GM19193 (cell line): ENCODE measurements around the gene SUPT6H.

Experiments used
- POLR2A ChIP-seq: IDR thresholded peaks from 4 replicates; pipeline ENCODE4 v1.6.1; 2011; ENCODE audit not compliant: insufficient read depth, insufficient read length; ENCODE audit errors: extremely low read depth

Gene SUPT6H

DNA sequence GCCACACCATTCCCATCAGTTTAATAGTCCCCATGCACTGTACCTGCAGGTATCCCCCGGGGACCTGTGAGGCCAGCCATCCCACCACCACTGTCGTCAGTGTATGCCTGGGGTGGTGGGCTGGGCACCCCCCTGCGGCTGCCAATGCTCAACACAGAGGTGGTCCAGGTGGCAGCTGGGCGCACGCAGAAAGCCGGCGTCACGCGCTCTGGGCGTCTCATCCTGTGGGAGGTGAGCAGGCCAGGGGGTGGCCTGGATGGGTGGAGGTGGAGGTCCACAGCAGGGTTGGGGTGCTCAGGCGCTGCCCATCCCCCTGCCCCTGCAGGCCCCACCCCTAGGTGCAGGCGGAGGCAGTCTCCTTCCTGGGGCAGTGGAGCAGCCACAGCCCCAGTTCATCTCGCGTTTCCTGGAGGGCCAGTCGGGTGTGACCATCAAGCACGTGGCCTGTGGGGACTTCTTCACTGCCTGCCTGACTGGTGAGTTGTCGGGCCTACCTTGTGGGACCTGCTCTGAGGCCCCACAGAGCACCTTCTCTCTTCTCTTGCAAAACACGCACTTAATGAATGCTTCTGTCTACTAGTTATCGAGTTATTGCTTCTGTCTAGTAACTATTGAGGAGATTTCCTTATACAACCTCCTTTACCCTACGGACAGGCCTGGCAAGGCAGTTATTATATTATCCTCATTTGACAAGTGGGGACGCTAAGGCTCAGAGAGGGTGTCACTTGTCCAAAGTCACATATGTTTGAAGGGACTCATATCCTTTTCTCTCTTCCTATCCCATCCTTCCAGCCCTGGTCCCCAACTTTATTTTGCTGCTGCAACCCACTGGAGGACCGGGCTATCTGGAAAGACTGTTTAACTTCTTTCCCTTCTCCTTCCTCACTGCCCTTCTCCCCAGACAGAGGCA lies 76.0 kb downstream of the SUPT6H start:
- TF ChIP-seq POLR2A, result peak; percentile 84

DNA sequence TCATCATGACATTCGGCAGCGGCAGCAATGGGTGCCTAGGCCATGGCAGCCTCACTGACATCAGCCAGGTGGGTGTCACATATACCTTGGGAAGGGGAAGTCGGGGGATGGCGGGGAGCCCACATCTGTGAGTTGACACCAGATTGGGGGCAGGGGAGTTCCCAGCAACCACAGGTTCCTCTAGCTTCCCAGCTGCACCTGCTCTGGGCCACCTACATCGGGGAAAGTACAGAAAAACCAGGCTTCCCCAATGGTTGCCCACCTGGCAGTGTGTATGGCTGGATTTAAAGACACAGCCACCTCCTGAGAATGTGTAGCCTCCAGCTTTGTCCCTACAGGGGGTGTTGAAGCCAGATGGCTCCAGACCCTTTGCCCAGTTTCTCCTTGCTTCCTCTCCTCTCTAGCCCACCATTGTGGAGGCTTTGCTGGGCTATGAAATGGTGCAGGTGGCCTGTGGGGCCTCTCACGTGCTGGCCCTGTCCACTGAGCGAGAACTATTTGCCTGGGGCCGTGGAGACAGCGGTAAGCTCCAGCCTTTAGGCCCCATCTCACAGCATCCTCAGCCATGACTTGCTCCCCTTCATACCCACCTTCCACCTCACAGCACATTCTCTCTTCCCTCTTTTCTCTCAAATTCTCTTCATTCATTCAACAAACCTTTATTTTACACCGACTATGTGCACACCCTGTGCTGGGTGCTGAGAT lies 76.8 kb downstream of the SUPT6H start:
- no peak for TF ChIP-seq POLR2A

DNA sequence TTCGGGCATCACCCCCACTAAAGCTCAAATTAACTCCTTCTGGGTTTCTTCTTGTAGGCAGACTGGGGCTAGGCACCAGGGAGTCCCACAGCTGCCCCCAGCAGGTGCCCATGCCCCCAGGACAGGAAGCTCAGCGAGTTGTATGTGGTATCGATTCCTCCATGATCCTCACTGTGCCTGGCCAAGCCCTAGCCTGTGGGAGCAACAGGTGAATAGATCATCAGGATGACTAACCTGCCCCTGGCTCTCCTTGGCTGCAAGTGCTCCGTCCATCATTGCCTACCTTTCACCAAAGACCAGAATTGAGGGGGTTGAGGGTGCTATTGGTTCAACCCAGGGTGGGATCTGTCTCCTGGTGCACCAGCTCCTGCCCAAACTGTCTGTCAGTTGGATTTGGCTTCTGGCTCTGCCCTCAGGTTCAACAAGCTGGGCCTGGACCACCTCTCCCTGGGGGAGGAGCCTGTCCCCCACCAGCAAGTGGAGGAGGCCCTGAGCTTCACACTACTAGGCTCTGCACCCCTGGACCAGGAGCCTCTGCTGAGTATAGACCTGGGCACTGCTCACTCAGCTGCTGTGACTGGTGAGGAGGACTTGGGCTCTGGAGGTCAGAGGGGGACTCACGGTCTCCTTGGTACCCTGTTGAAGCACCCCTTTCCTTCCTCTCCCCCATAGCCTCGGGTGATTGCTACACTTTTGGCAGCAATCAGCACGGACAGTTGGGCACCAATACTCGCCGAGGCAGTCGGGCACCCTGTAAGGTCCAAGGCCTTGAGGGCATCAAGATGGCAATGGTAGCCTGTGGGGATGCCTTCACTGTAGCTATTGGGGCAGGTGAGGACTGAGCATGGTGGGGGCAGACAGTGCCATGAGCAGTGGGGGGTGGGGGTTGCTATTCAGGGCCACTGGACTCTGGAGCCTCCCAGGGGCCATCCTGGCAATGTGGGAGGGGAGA lies 78.7 kb downstream of the SUPT6H start:
- TF ChIP-seq POLR2A, result peak; percentile 30

DNA sequence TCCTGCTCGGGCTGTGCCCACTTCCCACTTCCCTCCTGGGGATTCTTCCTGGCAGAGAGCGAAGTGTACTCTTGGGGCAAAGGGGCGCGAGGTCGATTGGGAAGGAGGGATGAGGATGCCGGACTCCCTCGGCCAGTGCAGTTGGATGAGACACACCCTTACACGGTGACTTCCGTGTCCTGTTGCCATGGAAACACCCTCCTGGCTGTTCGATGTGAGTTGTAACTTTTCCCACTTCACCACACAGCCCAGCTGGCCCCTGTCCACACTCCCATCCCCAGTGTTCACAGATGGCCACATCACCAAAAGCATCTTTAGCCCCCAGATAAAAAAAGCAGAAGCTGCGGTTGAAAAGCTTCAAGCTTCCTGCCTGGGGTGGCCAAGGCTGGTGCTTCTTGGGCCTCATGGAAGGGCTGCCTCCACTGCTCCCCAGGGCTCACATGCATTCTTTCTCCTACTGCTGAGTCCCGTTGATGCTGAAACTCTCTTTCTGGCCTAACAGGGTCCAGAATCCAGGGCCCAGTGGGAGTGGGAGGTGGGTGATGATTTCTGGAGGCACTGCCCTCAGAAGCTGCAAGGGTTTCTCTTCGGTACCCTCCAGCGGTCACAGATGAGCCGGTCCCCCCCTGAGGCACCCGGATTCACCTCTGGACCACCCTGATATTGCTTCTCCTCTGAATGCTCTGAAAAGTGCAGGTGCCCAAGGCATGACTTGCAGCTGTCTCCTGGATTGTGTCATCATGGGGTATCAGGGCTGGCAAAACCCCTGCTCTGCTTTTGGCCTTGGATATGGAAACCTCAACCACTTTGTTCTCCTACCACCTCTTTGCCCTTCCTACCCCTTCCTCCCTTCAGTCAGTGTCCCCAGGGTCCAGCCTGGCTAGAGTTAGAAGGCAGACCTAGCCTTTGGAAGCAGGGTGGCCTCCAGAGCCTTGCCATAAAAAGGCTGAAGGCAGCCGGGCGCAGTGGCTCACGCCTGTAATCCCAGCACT lies 79.6 kb downstream of the SUPT6H start:
- peak; percentile 36 for TF ChIP-seq POLR2A

DNA sequence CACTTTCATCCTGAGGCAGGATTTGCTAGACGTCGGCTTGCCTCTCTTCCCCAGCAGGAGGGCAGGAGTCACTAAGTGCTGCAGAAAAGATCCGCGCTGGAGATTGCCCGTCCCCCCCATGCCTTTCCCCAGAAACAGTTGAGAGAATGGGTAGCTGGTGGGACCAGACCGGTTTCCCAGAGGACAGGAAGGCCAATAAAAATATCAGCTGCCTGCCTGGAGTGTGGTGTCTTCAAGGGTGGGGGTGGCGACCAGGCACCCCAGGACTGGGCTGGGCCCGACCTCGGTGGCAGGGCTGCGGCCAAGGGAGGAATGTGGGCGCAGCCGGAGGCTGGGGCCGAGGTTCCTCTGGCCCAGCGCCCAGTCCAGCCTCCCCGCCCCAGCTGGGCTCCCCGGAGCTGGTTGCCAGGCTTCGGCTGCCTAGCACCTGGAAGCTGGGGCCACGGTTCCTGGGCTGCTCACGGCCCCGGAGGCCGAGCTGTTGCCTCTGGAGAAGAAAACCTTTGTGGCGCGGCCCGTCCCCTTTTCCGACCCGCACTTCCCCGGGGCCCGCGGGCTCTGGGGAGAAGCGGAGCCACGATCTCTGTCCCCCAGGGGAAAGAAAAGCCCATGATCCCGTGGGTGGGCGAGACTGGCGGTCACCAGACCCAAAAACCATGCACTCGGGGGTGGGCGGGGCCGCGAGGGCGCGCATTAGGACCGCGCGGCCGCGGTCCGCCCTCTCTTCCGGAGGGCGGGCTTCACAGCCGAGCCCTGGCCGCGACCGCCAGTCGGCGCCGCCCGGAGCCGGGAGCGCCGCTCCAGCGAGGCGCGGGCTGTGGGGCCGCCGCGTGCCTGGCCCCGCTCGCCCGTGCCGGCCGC lies 81.5 kb downstream of the SUPT6H start, which contains the start of gene TRAF4:
TSS of gene TRAF4 (plus strand) at position 769 of the 861 bp plus-strand sequence. CDS start 102 bp downstream, outside the sequence.
- TF ChIP-seq POLR2A, result peak; percentile 99

DNA sequence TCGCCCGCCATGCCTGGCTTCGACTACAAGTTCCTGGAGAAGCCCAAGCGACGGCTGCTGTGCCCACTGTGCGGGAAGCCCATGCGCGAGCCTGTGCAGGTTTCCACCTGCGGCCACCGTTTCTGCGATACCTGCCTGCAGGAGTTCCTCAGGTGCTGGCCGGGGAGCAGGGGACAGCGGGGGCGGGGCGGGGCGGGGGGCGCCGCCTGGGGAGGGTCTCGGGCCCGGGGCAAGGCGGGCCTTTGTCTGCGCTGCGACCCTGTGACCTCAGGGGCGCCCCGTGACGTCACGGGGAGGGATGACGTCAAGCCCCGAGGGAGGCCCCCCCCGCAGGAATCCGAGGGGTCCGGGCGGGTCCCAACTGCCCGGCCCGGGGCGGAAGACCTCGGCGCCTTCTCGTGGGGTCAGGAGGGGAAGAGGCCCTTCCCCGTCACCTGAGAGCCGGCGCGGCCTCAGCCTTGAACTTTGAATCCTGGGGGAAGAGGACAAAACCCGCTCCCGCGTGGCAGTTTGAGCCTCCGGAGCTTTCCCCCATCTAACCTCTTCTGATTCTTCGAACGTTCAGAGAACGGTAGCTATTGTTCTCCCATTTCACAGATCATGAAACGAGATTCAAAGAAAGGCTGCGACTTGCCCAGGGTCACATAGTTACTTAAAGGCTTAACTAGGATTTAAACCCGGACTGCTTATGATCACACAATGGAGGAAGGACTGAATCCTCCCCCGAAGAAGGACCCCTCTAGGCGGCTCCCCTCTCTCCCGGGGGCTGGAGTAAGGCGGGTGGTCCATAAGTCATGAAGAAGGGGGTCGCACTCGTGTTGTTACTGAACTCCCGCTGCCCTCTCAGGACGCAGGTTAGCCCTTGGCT lies 82.3 kb downstream of the SUPT6H start:
- no peak for TF ChIP-seq POLR2A

DNA sequence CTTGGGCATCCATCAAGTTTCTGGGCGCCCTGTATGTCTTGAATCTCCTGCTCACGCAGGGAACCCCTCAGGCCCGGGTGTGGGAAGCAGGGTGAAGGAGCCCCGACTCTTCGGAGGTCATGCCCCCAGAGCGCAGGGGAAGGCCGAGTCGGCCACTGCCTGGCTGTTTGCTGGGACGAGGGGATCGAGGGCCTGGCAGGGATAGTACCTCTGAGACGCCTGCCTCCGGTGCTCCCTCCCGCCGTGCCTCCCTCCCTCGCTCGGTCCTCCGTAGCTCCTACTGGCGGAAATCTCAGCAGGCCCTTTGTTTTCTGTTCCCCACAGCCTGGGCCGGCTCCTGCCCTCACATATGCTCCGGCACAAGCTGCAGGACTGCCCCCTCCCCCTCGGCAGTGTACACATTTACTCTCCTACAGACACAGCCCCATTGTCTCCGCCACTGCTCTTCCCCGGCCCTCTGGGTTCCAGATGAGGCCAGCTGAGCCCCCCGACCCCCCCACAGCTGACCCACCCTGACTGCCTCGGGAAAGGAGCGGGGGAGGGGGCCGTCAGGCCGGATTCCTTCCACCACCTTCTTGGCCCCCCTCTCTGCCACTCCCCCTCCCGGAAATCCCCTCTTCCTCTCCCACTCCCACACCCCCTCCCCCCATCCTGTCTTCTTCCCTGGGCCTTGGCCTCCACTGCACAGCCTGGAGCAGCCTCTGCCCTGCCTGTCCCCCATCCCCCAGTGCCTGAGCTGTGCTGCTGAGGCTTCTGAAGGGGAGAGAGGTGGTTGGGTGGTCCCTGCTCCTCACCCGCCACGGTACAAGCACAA lies 83.2 kb downstream of the SUPT6H start:
- peak; percentile 60 for TF ChIP-seq POLR2A

DNA sequence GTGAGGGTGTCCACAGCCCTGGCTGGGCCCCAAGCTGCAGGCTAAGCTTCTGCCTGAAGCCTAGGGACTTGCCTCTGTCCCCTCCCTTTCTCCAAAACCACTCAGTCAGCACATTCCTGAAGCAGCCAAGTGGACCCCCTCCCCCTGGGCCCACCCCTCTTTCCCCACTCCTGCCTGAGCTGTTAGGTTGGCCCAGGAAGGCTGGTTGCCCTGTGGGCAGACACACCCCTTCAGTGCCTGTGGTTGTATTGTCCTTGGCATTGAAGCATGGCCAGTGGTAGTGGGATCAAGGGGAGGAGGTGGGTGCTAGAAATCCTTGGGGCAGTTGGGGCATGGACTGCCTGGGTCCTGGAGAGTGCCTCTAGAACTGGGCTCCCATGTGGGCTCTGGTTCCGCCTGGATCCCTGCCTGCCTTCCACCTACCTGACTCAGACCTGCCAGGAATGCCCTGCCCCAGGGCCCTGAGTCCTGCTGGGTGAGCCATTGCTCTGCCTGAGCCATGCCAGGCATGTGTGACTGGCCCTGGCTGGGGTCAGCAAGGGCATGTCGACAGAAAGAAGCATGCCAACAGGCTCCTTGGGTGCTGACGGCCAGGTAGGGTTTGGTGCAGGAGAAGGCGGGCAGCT lies 83.9 kb downstream of the SUPT6H start:
- TF ChIP-seq POLR2A, result peak; percentile 23

DNA sequence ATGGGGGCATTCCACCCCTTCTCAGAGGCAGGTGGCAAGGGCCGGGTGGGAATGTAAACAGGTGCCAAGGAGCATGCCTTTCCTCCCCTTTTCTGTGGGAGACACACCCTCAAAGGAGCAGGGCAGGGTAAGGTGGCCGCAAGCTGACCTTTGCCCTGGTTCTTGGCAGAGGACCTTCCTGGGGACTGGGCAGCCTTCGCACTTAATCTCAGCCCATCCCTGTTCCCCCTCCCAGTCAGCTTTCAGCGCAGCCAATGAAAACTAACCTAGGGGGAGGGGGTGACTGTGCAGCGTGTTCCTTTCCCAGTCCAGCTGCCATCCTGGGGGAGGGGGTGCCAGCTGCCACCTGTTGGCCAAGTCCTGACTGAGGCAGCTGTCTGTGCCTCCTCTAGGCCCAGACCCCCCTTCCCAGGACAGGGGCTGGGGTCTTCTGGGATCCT lies 84.6 kb downstream of the SUPT6H start:
- no peak for TF ChIP-seq POLR2A

DNA sequence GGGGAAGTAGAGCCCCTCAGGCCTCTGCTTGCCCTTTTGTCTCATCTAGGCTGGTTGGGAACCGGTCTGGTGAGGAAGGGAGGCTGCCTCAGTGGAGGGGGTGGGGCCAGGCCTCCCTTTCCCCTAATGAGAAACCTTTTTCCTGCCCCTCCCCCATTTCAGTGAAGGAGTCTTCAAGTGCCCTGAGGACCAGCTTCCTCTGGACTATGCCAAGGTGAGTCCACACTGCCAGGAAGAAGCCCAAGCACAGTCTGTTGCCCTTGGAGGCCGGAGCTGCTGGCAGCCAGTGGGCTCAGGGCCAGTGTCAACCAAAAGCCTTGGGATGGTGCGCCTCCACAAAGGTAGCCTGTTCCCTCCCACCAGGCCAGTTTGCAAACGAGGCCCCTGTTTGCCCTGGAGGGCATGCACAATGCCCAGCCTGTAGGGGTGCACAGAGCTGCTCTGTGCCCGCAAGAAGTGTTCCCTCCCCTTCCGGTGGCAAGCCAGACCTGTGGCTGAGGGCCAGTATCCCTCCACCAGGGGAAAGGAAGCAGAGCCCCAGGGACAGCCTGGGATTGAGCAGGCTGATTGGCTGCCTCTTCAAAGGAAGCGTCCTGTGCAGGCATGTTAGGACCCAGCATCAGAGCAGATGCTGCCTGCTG lies 85.2 kb downstream of the SUPT6H start:
- no peak for TF ChIP-seq POLR2A
